ENCODE data around the gene UNC13C.

- TF ChIP-seq EZH2 (IDR thresholded peaks at IDR 0.05; ENCODE audit: insufficient read depth, poor library complexity, severe bottlenecking) (no peak), EZH2phosphoT487 (IDR thresholded peaks at IDR 0.05; ENCODE audit: insufficient read depth, low read depth) (no peak)
Measured at GRCh38 chr15:54462511-54462913, 484.3 kb downstream of the UNC13C start.
